HepG2 (cell line): ENCODE measurements around the gene PLIN5. TPM values are rescaled to one million over a fixed set of nuclear protein-coding genes. Genes with fewer than 3 reads are reported as not detected.

Experiments used
- ATF6 ChIP-seq: sonication (generic); formaldehyde crosslinking; conservative IDR thresholded peaks from 2 replicates; pipeline ENCODE4 v1.4.0; 2020; ENCODE audit warnings: missing genetic modification reagents
- ELF3 ChIP-seq: IDR thresholded peaks from 2 replicates; pipeline ENCODE4 v1.6.1; 2016; ENCODE audit warnings: missing genetic modification reagents, missing compliant biosample characterization
- GLI4 ChIP-seq: sonication (generic); formaldehyde crosslinking; IDR thresholded peaks from 2 replicates; pipeline ENCODE4 v1.5.1; 2020; ENCODE audit warnings: missing genetic modification reagents, mild to moderate bottlenecking, moderate library complexity, borderline replicate concordance
- HBP1 ChIP-seq: IDR thresholded peaks from 2 replicates; pipeline ENCODE4 v1.6.1; 2016; ENCODE audit warnings: low read depth, control low read depth
- HINFP ChIP-seq: sonication (generic); formaldehyde crosslinking; IDR thresholded peaks from 2 replicates; pipeline ENCODE4 v1.4.0; 2020; ENCODE audit warnings: low read depth, mild to moderate bottlenecking, missing genetic modification reagents
- PAWR ChIP-seq: sonication (generic); formaldehyde crosslinking; IDR thresholded peaks from 2 replicates; pipeline ENCODE4 v1.4.0; 2020; ENCODE audit warnings: missing genetic modification reagents, mild to moderate bottlenecking, borderline replicate concordance
- PITX1 ChIP-seq: sonication (generic); formaldehyde crosslinking; IDR thresholded peaks from 2 replicates; pipeline ENCODE4 v1.5.1; 2020; ENCODE audit warnings: mild to moderate bottlenecking, missing genetic modification reagents
- PRDM15 ChIP-seq: sonication (generic); formaldehyde crosslinking; IDR thresholded peaks from 2 replicates; pipeline ENCODE4 v1.4.0; 2020; ENCODE audit warnings: missing genetic modification reagents
- PRPF4 ChIP-seq: fragments of 200-400 bp; formaldehyde crosslinking; IDR thresholded peaks from 2 replicates; pipeline ENCODE4 v1.6.1; 2016; ENCODE audit warnings: low read length, low read depth; ENCODE audit not compliant: poor library complexity, severe bottlenecking
- SP2 ChIP-seq: sonication (generic); formaldehyde crosslinking; IDR thresholded peaks from 2 replicates; pipeline ENCODE4 v1.5.1; 2020; ENCODE audit warnings: mild to moderate bottlenecking, missing genetic modification reagents
- SP5 ChIP-seq: IDR thresholded peaks from 2 replicates; pipeline ENCODE4 v1.6.1; 2016; ENCODE audit warnings: low read depth, borderline replicate concordance
- ZBTB33 ChIP-seq: sonication (generic); formaldehyde crosslinking; IDR thresholded peaks from 2 replicates; pipeline ENCODE4 v1.4.0; 2020; ENCODE audit warnings: missing genetic modification reagents
- ZFAT ChIP-seq: sonication (generic); formaldehyde crosslinking; conservative IDR thresholded peaks from 2 replicates; pipeline ENCODE4 v1.8.1; 2023; ENCODE audit warnings: missing genetic modification reagents, inconsistent platforms
- ZIK1 ChIP-seq: sonication (generic); formaldehyde crosslinking; IDR thresholded peaks from 2 replicates; pipeline ENCODE4 v1.5.0; 2020; ENCODE audit warnings: mild to moderate bottlenecking, low read depth, missing genetic modification reagents, borderline replicate concordance
- ZNF275 ChIP-seq: sonication (generic); formaldehyde crosslinking; IDR thresholded peaks from 2 replicates; pipeline ENCODE4 v1.8.0; 2022; ENCODE audit warnings: missing genetic modification reagents, mild to moderate bottlenecking, inconsistent platforms, borderline replicate concordance
- polyA plus RNA-seq, 8 experiments: library from polyadenylated mRNA; depleted of rRNA in 3 of 8; stranded (reverse) in 7 of 8; unstranded in 1 of 8; fragments of >200 nt; fragmentation: Illumina TruSeq in 4 of 8; extraction: Trizol in 4 of 8; gene quantifications; 2 replicates each; pipeline versions ENCODE4 v1.2.1 to v1.2.3, GENCODE V29; 2011 to 2016; ENCODE audit warnings: low read depth in 4 of 8, missing spikeins in 1 of 8, mixed read lengths in 1 of 8; ENCODE audit not compliant: insufficient read depth in 1 of 8
- total RNA-seq, 5 experiments: library from RNA; depleted of rRNA; stranded (reverse); fragments of >200 nt; fragmentation: Illumina TruSeq; extraction: Trizol; gene quantifications; 2 replicates each; pipeline ENCODE4 v1.2.3, GENCODE V29; 2016; ENCODE audit warnings: low read depth in 1 of 5

PLIN5 gene
- total and polyA plus RNA-seq, 2 of the 13 experiments (the other 11 are each of a cell fraction or from before 2014, with no cell fraction given) = 1.8 to 4.8 TPM

GRCh38 chr19:4518345-4519171, 16.5 kb downstream of the PLIN5 start, which contains the start of gene PLIN4 (continued):
- no peak for TF ChIP-seq PRDM15 (CRISPR knock-in tag)
- peak; percentile 49; the same call in 1 of the 2 replicates for TF ChIP-seq ELF3 (CRISPR knock-in tag)
- no peak for TF ChIP-seq SP2 (CRISPR knock-in tag)
- no peak for TF ChIP-seq HBP1
- TF ChIP-seq ZIK1 (CRISPR knock-in tag) = no peak
- no peak for TF ChIP-seq PAWR (CRISPR knock-in tag)
- TF ChIP-seq HINFP (CRISPR knock-in tag) = no peak
- TF ChIP-seq ATF6 (CRISPR knock-in tag) = no peak
- TF ChIP-seq ZFAT = no peak
- 0 out of 2 replicates have a peak, but pooled peaks have one; percentile 15 for TF ChIP-seq SP5 (CRISPR knock-in tag)
- no peak for TF ChIP-seq ZNF275
- 0 out of 2 replicates have a peak, but pooled peaks have one; percentile 32 for TF ChIP-seq PITX1 (CRISPR knock-in tag)
- no peak for TF ChIP-seq ZBTB33 (CRISPR knock-in tag)
- TF ChIP-seq GLI4 (CRISPR knock-in tag) = no peak
- TF ChIP-seq PRPF4 = no peak
